Adrenal gland (tissue), 12 donors: ENCODE results near the gene P4HA2. TPM values are rescaled to one million over a fixed set of nuclear protein-coding genes. Genes with fewer than 3 reads are reported as not detected.
A peak's percentile ranks its signal among the peaks of the same experiment; 100 is the strongest.

Source experiments
- DNase-seq, 7 donors: peaks; one replicate each; pipeline ENCODE4 v3.0.0-alpha.2; 2019 to 2020
- H3K27ac ChIP-seq, 5 donors: fragments of 200-600 bp; sonication (generic) in 4 of 5; 1 replicate in 3 of 5; 2 replicates in 2 of 5; pipeline versions ENCODE4 v1.5.1 to v1.8.0; 2016 to 2020; ENCODE audit warnings: mild to moderate bottlenecking in 1 of 5
- H3K27me3 ChIP-seq: fragments of 200-600 bp; 2 replicates; pipeline ENCODE4 v1.8.0; 2021
- H3K36me3 ChIP-seq, 2 donors: fragments of 200-600 bp; replicated peaks in 1 of 2; 1 replicate in 1 of 2; 2 replicates in 1 of 2; pipeline versions ENCODE4 v1.5.1 to v1.8.0; 2018 to 2022
- H3K4me1 ChIP-seq, 2 donors: fragments of 200-600 bp; replicated peaks in 1 of 2; 1 replicate in 1 of 2; 2 replicates in 1 of 2; pipeline versions ENCODE4 v1.5.1 to v1.8.0; 2018 to 2021
- H3K4me3 ChIP-seq, 4 donors: fragments of 200-600 bp; sonication (generic) in 3 of 4; one replicate each; pipeline ENCODE4 v1.5.1; 2016 to 2018
- H3K9me3 ChIP-seq, 3 donors: fragments of 200-600 bp; sonication (generic) in 1 of 3; replicated peaks in 1 of 3; 1 replicate in 2 of 3; 2 replicates in 1 of 3; pipeline versions ENCODE4 v1.5.1 to v1.8.0; 2016 to 2021
- POLR2A ChIP-seq, 2 donors: fragments of 450-650 bp; IDR thresholded peaks; one replicate each; pipeline ENCODE4 v1.6.1; 2017; ENCODE audit warnings: antibody characterized with exemption in 2 of 2, mild to moderate bottlenecking in 2 of 2, moderate library complexity in 1 of 2
- WGBS, 4 donors: extraction: QIAGEN DNeasy Blood & Tissue Kit in 2 of 4; methylation state at CpG; one replicate each; pipeline versions ENCODE4 v1.1.5 to v1.1.7; 2013 to 2017; 5-methylcytosine and 5-hydroxymethylcytosine counted together
- intact Hi-C, 2 donors: fragments of 100-400 bp; cut with DNase I; formaldehyde crosslinking; loops; one replicate each; pipeline versions ENCODE4 v1.14.1 to v1.15.0; 2022 to 2023
- polyA plus RNA-seq, 3 donors: library from polyadenylated mRNA; stranded (reverse); fragments of 200-250 nt in 2 of 3; fragments of 350-450 nt in 1 of 3; fragmentation: Illumina TruSeq in 1 of 3; extraction: RNeasy Lipid Tissue Mini Kit (QIAGEN cat#74804) in 1 of 3; gene quantifications; one replicate each; pipeline ENCODE4 v1.2.3, GENCODE V29; 2013 to 2014
- total RNA-seq, 9 donors: library from RNA; depleted of rRNA in 4 of 9; stranded (reverse); fragments of >200 nt in 4 of 9; fragments of 120-200 nt in 1 of 9; fragmentation: NEBNext Ultra II Directional in 1 of 9; extraction: Animal tissue kit (Norgen Biotek cat#: 25700) in 1 of 9; gene quantifications; one replicate each; pipeline versions ENCODE4 v1.1.0 to v1.2.4, GENCODE V29; 2013 to 2023
- TF ChIP-seq, protein P1 (sequence below), 6 experiments: fragments of 450-650 bp in 4 of 6; fragments of 200-600 bp in 2 of 6; sonication (generic) in 1 of 6; IDR thresholded peaks; 1 replicate in 5 of 6; 2 replicates in 1 of 6; pipeline versions ENCODE4 v1.5.1 to v1.8.0; 2016 to 2021; ENCODE audit warnings: antibody characterized with exemption in 6 of 6, mild to moderate bottlenecking in 2 of 6, moderate library complexity in 1 of 6
- donor health status: healthy with polysubstance abuse.
- donor health status: Bipolar disorder and iron deficiency.
- donor health status: DM: yes; HTN: yes; CAD: no.
- donor health status: DM: no; HTN: no; CAD: no.
- donor health status: DM: no; HTN: no; CAD: no.
- donor health status: DM: yes; HTN: yes; CAD: no.

Gene P4HA2
- total and polyA plus RNA-seq, 12 donors, result 9.9 to 34.0 (median 15.5) TPM

DNA sequence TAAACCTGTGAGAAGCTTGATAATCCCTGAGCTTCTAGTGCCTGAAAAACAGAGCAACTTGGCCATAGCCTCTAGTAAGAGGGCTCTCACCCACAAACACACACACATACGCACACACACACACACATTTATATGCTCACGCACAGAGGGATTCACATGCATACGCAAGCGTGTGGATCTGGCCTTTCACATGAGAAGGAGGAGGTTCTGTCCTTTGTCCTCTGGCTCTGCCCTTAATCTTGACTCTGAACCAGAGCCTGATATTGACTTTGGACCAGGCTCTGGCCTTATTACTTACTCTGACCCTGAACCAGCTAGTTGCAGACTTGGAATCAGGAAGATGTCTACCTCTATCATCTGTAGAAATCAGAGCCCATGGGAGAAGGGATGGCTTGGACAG is 10.0 kb upstream of the P4HA2 start:
- no peaks in the 10 kb centered on the region for H3K36me3 ChIP-seq
- H3K9me3 ChIP-seq, result peaks cover 0 to 5% (median 0%) of the 10 kb centered on the region in 3 donors
- DNase-seq, result peak in 3 of 7 donors; percentile 1 to 34 (median 13)
- TF ChIP-seq, protein P1, sequence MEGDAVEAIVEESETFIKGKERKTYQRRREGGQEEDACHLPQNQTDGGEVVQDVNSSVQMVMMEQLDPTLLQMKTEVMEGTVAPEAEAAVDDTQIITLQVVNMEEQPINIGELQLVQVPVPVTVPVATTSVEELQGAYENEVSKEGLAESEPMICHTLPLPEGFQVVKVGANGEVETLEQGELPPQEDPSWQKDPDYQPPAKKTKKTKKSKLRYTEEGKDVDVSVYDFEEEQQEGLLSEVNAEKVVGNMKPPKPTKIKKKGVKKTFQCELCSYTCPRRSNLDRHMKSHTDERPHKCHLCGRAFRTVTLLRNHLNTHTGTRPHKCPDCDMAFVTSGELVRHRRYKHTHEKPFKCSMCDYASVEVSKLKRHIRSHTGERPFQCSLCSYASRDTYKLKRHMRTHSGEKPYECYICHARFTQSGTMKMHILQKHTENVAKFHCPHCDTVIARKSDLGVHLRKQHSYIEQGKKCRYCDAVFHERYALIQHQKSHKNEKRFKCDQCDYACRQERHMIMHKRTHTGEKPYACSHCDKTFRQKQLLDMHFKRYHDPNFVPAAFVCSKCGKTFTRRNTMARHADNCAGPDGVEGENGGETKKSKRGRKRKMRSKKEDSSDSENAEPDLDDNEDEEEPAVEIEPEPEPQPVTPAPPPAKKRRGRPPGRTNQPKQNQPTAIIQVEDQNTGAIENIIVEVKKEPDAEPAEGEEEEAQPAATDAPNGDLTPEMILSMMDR (IDR thresholded peaks at IDR 0.05), result no peak
- no peak for TF ChIP-seq POLR2A (IDR thresholded peaks at IDR 0.05)
- WGBS, 4 donors, result 83 to 94% (median 84%) methylated on average over 4 of the region's 4 CpGs
- no peak overlapping the region for H3K27ac ChIP-seq
- H3K4me3 ChIP-seq, result no peak overlapping the region
- intact Hi-C loops, result no loop called here
- no peaks in the 10 kb centered on the region for H3K27me3 ChIP-seq
- H3K4me1 ChIP-seq, result no peaks in the 10 kb centered on the region

DNA sequence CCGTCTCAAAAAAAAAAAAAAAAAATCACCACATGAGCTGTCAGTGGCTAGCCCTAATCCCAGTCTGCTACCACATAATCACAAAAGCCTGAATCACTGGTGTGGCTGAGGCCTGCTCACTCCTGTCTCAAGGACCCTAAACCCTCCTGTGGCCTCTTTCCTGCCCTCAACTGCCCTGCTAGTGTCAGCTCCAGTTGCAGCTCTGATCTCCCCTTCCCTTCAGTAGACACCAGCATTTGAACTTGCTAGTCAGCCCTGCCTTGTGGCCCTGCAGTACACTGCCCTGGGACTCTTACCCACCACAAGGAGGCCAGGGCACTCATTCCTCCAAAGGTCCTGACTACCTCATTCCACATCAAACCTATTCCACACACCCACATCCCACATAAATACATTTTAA is 9.5 kb upstream of the P4HA2 start:
- H3K27me3 ChIP-seq, result no peaks in the 10 kb centered on the region
- TF ChIP-seq, protein P1 (IDR thresholded peaks at IDR 0.05), result no peak
- no peak for TF ChIP-seq POLR2A (IDR thresholded peaks at IDR 0.05)
- WGBS, 4 donors, result 85 to 100% (median 90%) methylated on average over 1 of the region's 1 CpG
- no peaks in the 10 kb centered on the region for H3K36me3 ChIP-seq
- intact Hi-C loops, result no loop called here
- peaks cover 0 to 5% (median 0%) of the 10 kb centered on the region in 3 donors for H3K9me3 ChIP-seq
- peak in 3 of 7 donors; percentile 1 to 30 (median 3) for DNase-seq
- H3K27ac ChIP-seq, result no peak overlapping the region
- H3K4me1 ChIP-seq, result no peaks in the 10 kb centered on the region
- H3K4me3 ChIP-seq, result no peak overlapping the region

DNA sequence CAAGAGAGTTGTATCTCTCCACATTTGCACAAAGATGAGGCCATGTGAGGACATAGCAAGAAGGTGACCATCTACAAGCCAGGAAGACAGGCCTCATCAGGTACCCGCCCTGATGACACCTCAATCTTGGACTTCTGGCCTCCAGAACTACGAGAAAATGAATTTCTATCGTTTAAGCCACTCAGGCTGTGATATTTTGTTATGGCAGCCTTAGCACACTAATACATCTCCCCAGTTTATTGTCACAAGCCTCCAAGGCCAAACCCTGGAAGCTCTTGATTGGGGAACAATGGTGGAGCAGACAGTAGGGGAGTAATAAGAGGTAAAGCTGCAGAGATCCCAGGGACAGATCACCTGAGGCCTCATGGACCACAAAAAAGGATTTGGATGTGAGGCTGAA is 7.7 kb upstream of the P4HA2 start:
- H3K36me3 ChIP-seq, result no peaks in the 10 kb centered on the region
- peak in 1 of 7 donors; percentile 5 for DNase-seq
- no peaks in the 10 kb centered on the region for H3K27me3 ChIP-seq
- H3K27ac ChIP-seq, result no peak overlapping the region
- no peaks in the 10 kb centered on the region for H3K9me3 ChIP-seq
- no peak overlapping the region for H3K4me3 ChIP-seq
- H3K4me1 ChIP-seq, result no peaks in the 10 kb centered on the region
- intact Hi-C loops, result no loop called here
- no peak for TF ChIP-seq POLR2A (IDR thresholded peaks at IDR 0.05)
- TF ChIP-seq, protein P1 (IDR thresholded peaks at IDR 0.05), result no peak
- 72 to 90% (median 80%) methylated on average over 3 of the region's 3 CpGs for WGBS, 4 donors

DNA sequence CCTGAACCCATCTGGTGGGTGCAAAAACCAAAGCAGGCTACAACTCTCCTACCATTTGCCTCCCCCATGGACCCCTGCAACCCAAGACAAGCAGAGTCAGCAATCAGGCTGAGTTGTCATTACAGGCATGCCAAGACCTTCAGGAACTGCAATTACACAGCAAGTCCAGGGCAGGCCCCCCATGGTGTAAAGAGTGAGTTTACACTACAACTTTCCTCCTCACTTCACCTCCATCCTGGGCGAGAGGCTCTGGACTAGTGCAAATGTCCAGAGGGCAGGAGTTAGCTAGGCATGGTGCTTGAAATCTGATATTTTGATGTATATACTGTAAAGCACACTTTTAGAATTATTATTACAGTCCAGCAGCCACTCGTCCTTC is 7.0 kb upstream of the P4HA2 start:
- H3K4me1 ChIP-seq, result no peaks in the 10 kb centered on the region
- no peak overlapping the region for H3K4me3 ChIP-seq
- DNase-seq, result peak in 1 of 7 donors; percentile 2
- H3K27ac ChIP-seq, result no peak overlapping the region
- no peaks in the 10 kb centered on the region for H3K27me3 ChIP-seq
- TF ChIP-seq, protein P1 (IDR thresholded peaks at IDR 0.05), result no peak
- no peak for TF ChIP-seq POLR2A (IDR thresholded peaks at IDR 0.05)
- no peaks in the 10 kb centered on the region for H3K36me3 ChIP-seq
- WGBS, 4 donors, result 73 to 87% (median 84%) methylated on average over 2 of the region's 2 CpGs
- intact Hi-C loops, result no loop called here
- no peaks in the 10 kb centered on the region for H3K9me3 ChIP-seq
